SU-DHL-6 (cell line): ENCODE results near the gene LHX4.

Source experiments
- H2AFZ ChIP-seq: fragments of 200-600 bp; sonication (generic); 2 replicates; pipeline ENCODE4 v1.6.1; 2014; ENCODE audit warnings: low read depth, mild to moderate bottlenecking, moderate library complexity, mixed read lengths, antibody characterized with exemption, low read length; ENCODE audit not compliant: severe bottlenecking
- H3F3A ChIP-seq: fragments of 200-600 bp; shearing (Covaris generic); 2 replicates; pipeline ENCODE4 v1.6.0; 2016; ENCODE audit warnings: antibody characterized with exemption, mild to moderate bottlenecking; ENCODE audit not compliant: insufficient read depth
- H3K27ac ChIP-seq: fragments of 200-600 bp; sonication (generic); 2 replicates; pipeline ENCODE4 v1.5.1; 2016; ENCODE audit warnings: low read depth, mild to moderate bottlenecking, low read length, moderate library complexity, mixed read lengths
- H3K27me3 ChIP-seq: fragments of 200-600 bp; sonication (generic), shearing (Covaris generic); 2 replicates; pipeline ENCODE4 v1.6.0; 2014; ENCODE audit warnings: mild to moderate bottlenecking, low read length
- H3K36me3 ChIP-seq: fragments of 200-600 bp; sonication (generic); 2 replicates; pipeline ENCODE4 v1.6.1; 2014; ENCODE audit warnings: mild to moderate bottlenecking, low read length, mixed read lengths
- H3K4me2 ChIP-seq: fragments of 300-600, 200-600 bp; shearing (Covaris generic), sonication (generic); 2 replicates; pipeline ENCODE4 v1.6.0; 2014; ENCODE audit warnings: low read length, low read depth, mild to moderate bottlenecking; ENCODE audit not compliant: poor library complexity, severe bottlenecking
- H3K4me3 ChIP-seq: fragments of 200-600 bp; sonication (generic); 2 replicates; pipeline ENCODE4 v1.5.1; 2014; ENCODE audit warnings: antibody characterized with exemption, low read length, mild to moderate bottlenecking, mixed read lengths; ENCODE audit not compliant: insufficient read depth, poor library complexity, severe bottlenecking
- H3K79me2 ChIP-seq: fragments of 200-600 bp; sonication (generic); 2 replicates; pipeline ENCODE4 v1.6.1; 2014; ENCODE audit warnings: mild to moderate bottlenecking, low read length, moderate library complexity; ENCODE audit not compliant: insufficient read depth
- H3K9ac ChIP-seq: fragments of 200-600 bp; sonication (generic); 2 replicates; pipeline ENCODE4 v1.7.0; 2014; ENCODE audit warnings: mild to moderate bottlenecking, low read length
- H3K9me2 ChIP-seq: fragments of 200-600 bp; sonication (generic); replicated peaks from 2 replicates; pipeline ENCODE4 v1.6.1; 2014; ENCODE audit warnings: low read length; ENCODE audit not compliant: insufficient read depth
- H3K9me3 ChIP-seq: fragments of 200-600 bp; sonication (generic); 2 replicates; pipeline ENCODE4 v1.6.1; 2014; ENCODE audit warnings: low read length, mixed read lengths; ENCODE audit not compliant: insufficient read depth
- H4K20me1 ChIP-seq: fragments of 200-600 bp; sonication (generic); 2 replicates; pipeline ENCODE4 v1.6.1; 2014; ENCODE audit warnings: low read depth, mild to moderate bottlenecking, antibody characterized with exemption, low read length, moderate library complexity, mixed read lengths
- CTCF ChIP-seq: fragments of 200-600 bp; sonication (generic); IDR thresholded peaks from one replicate; pipeline ENCODE4 v1.5.1; 2017; ENCODE audit warnings: antibody characterized with exemption, mild to moderate bottlenecking, low read length, moderate library complexity; ENCODE audit not compliant: insufficient read depth, poor library complexity, severe bottlenecking
- EZH2phosphoT487 ChIP-seq: fragments of 200-600 bp; sonication (generic), shearing (Covaris generic); conservative IDR thresholded peaks from 2 replicates; pipeline ENCODE4 v1.6.1; 2018; ENCODE audit warnings: mild to moderate bottlenecking, antibody characterized with exemption, low read length, moderate library complexity, mixed read lengths

LHX4 gene

DNA sequence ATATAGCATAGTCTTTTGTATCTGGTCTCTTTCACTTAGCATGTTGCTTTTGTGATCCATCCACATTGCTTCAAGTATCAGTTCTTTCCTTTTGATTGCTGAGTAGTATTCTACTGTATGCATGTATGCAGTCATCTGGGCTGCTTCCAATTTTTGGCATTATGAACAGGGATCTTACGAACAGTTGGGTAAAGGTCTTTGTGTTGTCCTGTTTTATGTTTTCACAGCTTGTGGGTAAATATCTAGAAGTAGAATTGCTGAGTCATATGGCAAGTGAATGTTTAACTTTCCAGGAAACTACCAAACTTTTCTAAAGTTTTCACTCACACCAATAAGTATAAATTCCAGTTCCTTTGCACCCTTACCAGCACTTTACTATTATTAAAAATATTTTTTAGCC lies 60.9 kb downstream of the LHX4 start:
- Histone ChIP-seq H3K36me3 (peaks cover 5% of the 10 kb centered on the region; the same call in 1 of the 2 replicates), H3K4me3 (no peak overlapping the region), H3K9me3 (no peaks in the 10 kb centered on the region), H4K20me1 (no peaks in the 10 kb centered on the region), H3F3A (peaks cover 8% of the 10 kb centered on the region; the same call in 1 of the 2 replicates), H3K27ac (no peak overlapping the region), H3K4me2 (no peak overlapping the region), H2AFZ (no peak overlapping the region), H3K27me3 (no peaks in the 10 kb centered on the region), H3K9me2 (no peaks in the 10 kb centered on the region), H3K9ac (no peak overlapping the region), H3K79me2 (no peaks in the 10 kb centered on the region)
- no peak for TF ChIP-seq EZH2phosphoT487
- TF ChIP-seq CTCF, result no peak

- no peak for TF ChIP-seq CTCF
- no peak for TF ChIP-seq EZH2phosphoT487
- no peaks in the 10 kb centered on the region for H3K79me2 ChIP-seq
- 0 out of 2 replicates have a peak, but pooled peaks cover under 1% of the 10 kb centered on the region for H4K20me1 ChIP-seq
- H3K4me2 ChIP-seq, result no peak overlapping the region
- no peak overlapping the region for H3K4me3 ChIP-seq
- H3K36me3 ChIP-seq, result no peaks in the 10 kb centered on the region
- H3K9ac ChIP-seq, result no peak overlapping the region
- no peaks in the 10 kb centered on the region for H3K27me3 ChIP-seq
- no peaks in the 10 kb centered on the region for H3K9me3 ChIP-seq
- H3F3A ChIP-seq, result no peaks in the 10 kb centered on the region
- H3K9me2 ChIP-seq, result no peaks in the 10 kb centered on the region
- no peak overlapping the region for H2AFZ ChIP-seq
- no peak overlapping the region for H3K27ac ChIP-seq
Observed at GRCh38 chr1:180294711-180295110, 64.6 kb downstream of the LHX4 start.

DNA sequence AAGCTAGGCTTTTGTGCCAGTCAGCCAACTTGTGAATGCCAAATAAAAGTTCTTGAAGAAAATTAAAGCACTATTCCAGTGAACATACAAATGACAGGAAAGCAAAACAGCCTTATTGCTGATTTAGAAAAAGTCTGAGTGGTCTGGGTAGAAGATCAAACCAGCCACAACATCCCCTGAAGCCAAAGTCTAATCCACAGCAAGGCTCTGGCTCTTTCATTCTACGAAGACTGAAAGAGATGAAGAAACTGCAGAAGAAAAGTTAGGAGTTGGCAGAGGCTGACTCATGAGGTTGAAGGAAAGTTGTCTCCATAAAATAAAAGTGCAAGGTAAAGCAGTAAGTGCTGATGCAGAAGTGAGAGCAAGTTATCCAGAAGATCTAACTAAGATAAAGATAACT lies 65.9 kb downstream of the LHX4 start:
- 0 out of 2 replicates have a peak, but pooled peaks cover 5% of the 10 kb centered on the region for H4K20me1 ChIP-seq
- H3F3A ChIP-seq, result no peaks in the 10 kb centered on the region
- H3K79me2 ChIP-seq, result no peaks in the 10 kb centered on the region
- H3K27ac ChIP-seq, result no peak overlapping the region
- H3K27me3 ChIP-seq, result no peaks in the 10 kb centered on the region
- TF ChIP-seq EZH2phosphoT487 (no peak), CTCF (no peak)
- no peak overlapping the region for H2AFZ ChIP-seq
- no peaks in the 10 kb centered on the region for H3K9me2 ChIP-seq
- H3K4me3 ChIP-seq, result no peak overlapping the region
- H3K9me3 ChIP-seq, result no peaks in the 10 kb centered on the region
- no peak overlapping the region for H3K9ac ChIP-seq
- no peak overlapping the region for H3K4me2 ChIP-seq
- H3K36me3 ChIP-seq, result no peaks in the 10 kb centered on the region
